Medulla oblongata (tissue), 1 donor: ENCODE results near the gene BATF3.
"Not testable (repeated sequence)": the region's sequence is repeated elsewhere in the genome, so short reads cannot be mapped to it uniquely, and the experiment has no call there.

ENCODE experiments used
- DNase-seq: peaks from one replicate; pipeline ENCODE4 v3.0.0-alpha.2; 2015; ENCODE audit errors: extremely low spot score

BATF3 gene

GRCh38 chr1:212699625-212700222, at the start of gene BATF3:
Gene BATF3 (minus strand): TSS chr1:212699840. CDS start chr1:212699762, 78 bp downstream.
- DNase-seq, result no peak

GRCh38 chr1:212746546-212746945, 46.9 kb upstream of the BATF3 start:
- DNase-seq, result no peak

GRCh38 chr1:212745303-212745702, 45.7 kb upstream of the BATF3 start:
- DNase-seq, result no peak

GRCh38 chr1:212743901-212744475, 44.3 kb upstream of the BATF3 start:
- no peak for DNase-seq

- no peak for DNase-seq
Observed at GRCh38 chr1:212738330-212738729, 38.7 kb upstream of the BATF3 start.

- no peak for DNase-seq
Observed at GRCh38 chr1:212737559-212737958, 37.9 kb upstream of the BATF3 start.

GRCh38 chr1:212733109-212733508, 33.5 kb upstream of the BATF3 start:
- no peak for DNase-seq

GRCh38 chr1:212731630-212732029, 32.0 kb upstream of the BATF3 start:
- DNase-seq, result no peak

- DNase-seq, result no peak
Observed at GRCh38 chr1:212728606-212729005, 29.0 kb upstream of the BATF3 start.

- DNase-seq, result no peak
Observed at GRCh38 chr1:212727386-212728181, 27.9 kb upstream of the BATF3 start.

GRCh38 chr1:212724679-212725078, 25.0 kb upstream of the BATF3 start:
- not testable (repeated sequence) for DNase-seq

GRCh38 chr1:212722270-212722957, 22.8 kb upstream of the BATF3 start:
- no peak for DNase-seq

- no peak for DNase-seq
Observed at GRCh38 chr1:212721388-212722247, 22.0 kb upstream of the BATF3 start.

GRCh38 chr1:212719633-212720032, 20.0 kb upstream of the BATF3 start:
- DNase-seq, result no peak

- no peak for DNase-seq
Observed at GRCh38 chr1:212718499-212718898, 18.9 kb upstream of the BATF3 start.

GRCh38 chr1:212716161-212716560, 16.5 kb upstream of the BATF3 start:
- no peak for DNase-seq

GRCh38 chr1:212713465-212714136, 14.0 kb upstream of the BATF3 start:
- DNase-seq, result no peak

- DNase-seq, result no peak
Observed at GRCh38 chr1:212712451-212713303, 13.0 kb upstream of the BATF3 start.

GRCh38 chr1:212711974-212712373, 12.3 kb upstream of the BATF3 start:
- DNase-seq, result not testable (repeated sequence)

- DNase-seq, result peak; percentile 36
Observed at GRCh38 chr1:212710566-212710965, 10.9 kb upstream of the BATF3 start.
